ENCODE results near the gene APOD. TPM values are rescaled to one million over a fixed set of nuclear protein-coding genes. Genes with fewer than 3 reads are reported as not detected.

Gene APOD
- total and polyA plus RNA-seq, 2 of the 8 experiments (the other 6 are each of a cell fraction or from before 2014, with no cell fraction given), result not detected

DNA sequence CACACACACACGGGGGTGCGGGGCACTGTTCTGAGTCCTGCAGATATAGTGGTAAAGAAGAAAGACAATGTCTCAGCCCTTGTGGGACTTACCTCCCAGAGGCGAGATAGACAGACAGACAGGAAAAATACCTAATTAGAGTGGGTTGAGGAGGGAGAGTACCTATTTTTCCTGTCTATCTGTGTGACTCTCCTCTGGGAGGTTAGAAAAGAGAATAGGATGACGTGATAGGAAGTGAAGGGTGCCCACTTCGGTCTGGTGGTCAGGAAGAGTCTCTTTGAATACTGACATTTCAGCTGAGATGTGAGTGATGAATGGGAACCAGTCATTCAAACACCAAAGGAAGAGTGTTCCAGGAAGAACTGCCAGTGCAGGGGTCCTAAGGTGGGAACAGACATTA lies 4.1 kb upstream of the APOD start:
- Histone ChIP-seq H3K4me2 (ENCODE audit: insufficient read depth in 1 of 2, low read depth in 2 of 2, low read length in 2 of 2) (no peak overlapping the region), H3K27ac (ENCODE audit: low read depth, low read length) (no peak overlapping the region), H3K79me1 (ENCODE audit: low read depth, low read length) (no peaks in the 10 kb centered on the region), H3K79me2 (ENCODE audit: control insufficient read depth in 1 of 2, insufficient read depth in 2 of 2, low read length in 2 of 2) (no peaks in the 10 kb centered on the region), H4K5ac (ENCODE audit: insufficient read length, low read depth, low read length) (no peak overlapping the region), H3K4ac (replicated peaks; ENCODE audit: insufficient read length, low read depth, low read length) (no peak overlapping the region), H3K27me3 (replicated peaks in 1 of 4; ENCODE audit: control insufficient read depth in 3 of 4, extremely low read depth in 1 of 4, insufficient read depth in 3 of 4, low read length in 3 of 4) (no peaks in the 10 kb centered on the region), H3K4me1 (replicated peaks in 1 of 4; ENCODE audit: control insufficient read depth in 3 of 4, insufficient read depth in 4 of 4, low read length in 3 of 4) (no peaks in the 10 kb centered on the region), H4K8ac (ENCODE audit: extremely low read depth, insufficient read depth, low read length) (no peak overlapping the region), H2BK120ac (replicated peaks; ENCODE audit: low read depth, low read length) (no peak overlapping the region), H3K4me3 (ENCODE audit: extremely low read depth in 1 of 4, insufficient read depth in 2 of 4, low read depth in 3 of 4, low read length in 4 of 4) (no peak overlapping the region), H3K9ac (replicated peaks in 1 of 4; ENCODE audit: extremely low read depth in 1 of 4, low read depth in 3 of 4, low read length in 3 of 4) (no peak overlapping the region), H3K9me3 (ENCODE audit: insufficient read depth in 2 of 2, low read depth in 1 of 2, low read length in 1 of 2) (peaks cover 0 to 4% of the 10 kb centered on the region in 2 experiments; a peak in 2 of 4 replicates), H3K56ac (replicated peaks; ENCODE audit: insufficient read length, low read depth, low read length) (no peak overlapping the region), H2BK5ac (ENCODE audit: low read depth, low read length) (no peak overlapping the region), H4K91ac (replicated peaks; ENCODE audit: insufficient read length, low read length) (no peak overlapping the region), H3K14ac (ENCODE audit: insufficient read length) (no peak overlapping the region), H3K18ac (ENCODE audit: extremely low read depth, low read length) (no peak overlapping the region), H3K36me3 (ENCODE audit: control insufficient read depth in 2 of 4, insufficient read depth in 4 of 4, low read length in 3 of 4) (no peaks in the 10 kb centered on the region), H3K23ac (ENCODE audit: insufficient read length) (no peak overlapping the region), H2AFZ (ENCODE audit: low read length) (no peak overlapping the region), H3K23me2 (ENCODE audit: low read depth, low read length) (no peaks in the 10 kb centered on the region; the same call in 1 of the 2 replicates), H2AK5ac (ENCODE audit: low read depth, low read length) (no peak overlapping the region), H4K20me1 (replicated peaks in 1 of 2; ENCODE audit: control insufficient read depth in 1 of 2, insufficient read depth in 2 of 2, low read length in 2 of 2) (no peaks in the 10 kb centered on the region), H2BK12ac (ENCODE audit: low read depth, low read length) (no peak overlapping the region), H2BK20ac (ENCODE audit: low read length) (no peak overlapping the region), H2BK15ac (ENCODE audit: low read length) (no peak overlapping the region)
- DNase-seq (ENCODE audit: low read depth in 1 of 2, low spot score in 2 of 2), result no peak
- POLR2A ChIA-PET (ENCODE audit: partially characterized antibody), result no interaction called here
- no peak for FAIRE-seq
- 76% methylated on average over 5 of the region's 5 CpGs; no CpG with 5 or more reads in 1 of the 2 experiments for WGBS, 2 experiments (ENCODE audit: extremely low coverage in 1 of 2, insufficient coverage in 1 of 2, insufficient read length in 1 of 2, insufficient replicate concordance in 2 of 2, low coverage in 1 of 2, low lambda C conversion rate in 2 of 2, missing lambda C conversion rate in 1 of 2)
- CTCF ChIA-PET (ENCODE audit: partially characterized antibody), result no interaction called here
- TF ChIP-seq RAD21 (IDR thresholded peaks at IDR 0.05 in 1 of 2, conservative IDR thresholded peaks at IDR 0.05 in 1 of 2; ENCODE audit: low read depth in 2 of 2, low read length in 2 of 2), result no peak
- TF ChIP-seq KDM1A (IDR thresholded peaks at IDR 0.05; ENCODE audit: borderline replicate concordance, low read length), result no peak
- TF ChIP-seq SP4 (IDR thresholded peaks at IDR 0.05; ENCODE audit: low read length), result no peak
- TF ChIP-seq NRF1 (IDR thresholded peaks at IDR 0.05; ENCODE audit: low read depth, low read length), result no peak
- TF ChIP-seq TAF1 (IDR thresholded peaks at IDR 0.05; ENCODE audit: low read depth, low read length), result no peak
- no peak for TF ChIP-seq JUND (IDR thresholded peaks at IDR 0.05; ENCODE audit: low read length)
- TF ChIP-seq SP1 (IDR thresholded peaks at IDR 0.05; ENCODE audit: low read depth, low read length), result no peak
- no peak for TF ChIP-seq ATF3 (IDR thresholded peaks at IDR 0.05; ENCODE audit: insufficient read depth, low read depth, low read length)
- no peak for TF ChIP-seq TEAD4 (IDR thresholded peaks at IDR 0.05; ENCODE audit: low read depth, low read length)
- no peak for TF ChIP-seq CHD2 (IDR thresholded peaks at IDR 0.05; ENCODE audit: low read length)
- no peak for TF ChIP-seq SIRT6 (IDR thresholded peaks at IDR 0.05; ENCODE audit: low read length)
- TF ChIP-seq POLR2AphosphoS5 (IDR thresholded peaks at IDR 0.05; ENCODE audit: low read depth, low read length), result no peak
- no peak for TF ChIP-seq SIN3A (conservative IDR thresholded peaks at IDR 0.05 in 1 of 2, IDR thresholded peaks at IDR 0.05 in 1 of 2; ENCODE audit: low read depth in 1 of 2, low read length in 2 of 2)
- TF ChIP-seq RFX5 (IDR thresholded peaks at IDR 0.05; ENCODE audit: borderline replicate concordance, low read depth, low read length), result no peak
- TF ChIP-seq SRF (IDR thresholded peaks at IDR 0.05; ENCODE audit: low read depth, low read length), result no peak
